ENCODE results near the gene MTCP1.

The MTCP1 gene

DNA sequence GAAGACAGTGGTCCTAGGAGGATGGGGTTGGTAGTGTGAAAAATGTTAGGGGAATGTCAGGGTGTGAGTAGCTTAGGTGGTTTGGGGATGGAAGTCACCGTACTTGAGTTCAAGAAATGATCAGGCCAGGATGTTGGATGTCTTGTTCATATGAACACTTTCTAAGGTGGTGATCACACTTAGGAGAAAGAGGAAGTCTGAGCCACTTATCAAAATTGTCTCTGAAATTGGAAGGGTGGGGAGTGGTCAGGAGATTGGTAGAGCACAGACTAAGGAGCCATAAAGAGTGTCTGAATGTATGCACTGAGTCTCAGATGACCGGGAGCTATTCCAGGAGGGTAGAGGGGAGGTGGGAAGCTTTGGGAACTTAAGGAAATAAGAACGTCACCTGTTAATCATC lies 17.3 kb downstream of the MTCP1 start:
- TF ChIP-seq SIN3A (IDR thresholded peaks at IDR 0.05; ENCODE audit: borderline replicate concordance, insufficient read depth, low read length) (no peak), FOXP2 (optimal IDR thresholded peaks at IDR 0.05; ENCODE audit: borderline replicate concordance, extremely low read depth, extremely low read length, insufficient read depth) (no peak), REST (IDR thresholded peaks at IDR 0.05; ENCODE audit: insufficient read depth in 1 of 2, low read depth in 2 of 2, low read length in 2 of 2) (no peak), POLR2AphosphoS5 (IDR thresholded peaks at IDR 0.05; ENCODE audit: low read depth, low read length) (no peak), TAF1 (IDR thresholded peaks at IDR 0.05; ENCODE audit: borderline replicate concordance, insufficient read depth, low read length) (no peak)

DNA sequence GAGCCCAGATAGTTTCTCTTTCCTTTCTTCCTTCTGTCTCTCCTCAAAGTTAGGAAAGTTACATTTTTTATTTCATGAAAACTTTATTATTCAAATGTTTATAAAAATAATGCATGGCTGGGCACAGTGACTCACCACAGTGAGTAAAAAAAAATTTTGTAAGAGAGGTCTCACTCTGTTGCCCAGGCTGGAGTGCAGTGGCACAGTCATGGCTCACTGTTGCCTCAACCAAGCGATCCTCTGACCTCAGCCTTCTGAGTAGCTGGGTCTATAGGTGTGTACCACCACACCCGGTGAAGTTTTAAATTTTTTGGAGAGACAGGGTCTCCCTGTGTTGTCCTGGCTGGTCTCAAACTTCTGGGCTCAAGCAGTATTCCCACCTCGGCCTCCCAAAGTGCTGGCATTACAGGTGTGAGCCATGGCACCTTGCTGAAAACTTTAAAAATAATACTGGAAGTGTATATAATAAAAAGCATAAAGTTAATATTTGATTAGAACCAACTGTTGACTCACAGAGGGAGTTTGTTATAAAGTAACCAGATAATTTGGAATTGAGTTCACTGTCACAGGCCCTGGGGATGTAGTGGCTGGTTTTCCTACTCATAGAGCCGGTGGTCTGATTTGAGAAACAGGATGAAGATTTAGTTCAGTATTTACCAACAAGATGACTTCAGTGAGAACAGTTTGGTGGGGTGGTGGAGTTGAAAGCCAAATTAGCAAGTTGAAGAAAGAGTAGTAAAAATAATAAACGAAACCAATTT lies 18.0 kb downstream of the MTCP1 start:
- TF ChIP-seq REST (IDR thresholded peaks at IDR 0.05; ENCODE audit: insufficient read depth in 1 of 2, low read depth in 2 of 2, low read length in 2 of 2): no peak

- TF ChIP-seq POLR2AphosphoS5 (IDR thresholded peaks at IDR 0.05; ENCODE audit: low read depth, low read length) (no peak), FOXP2 (optimal IDR thresholded peaks at IDR 0.05; ENCODE audit: borderline replicate concordance, extremely low read depth, extremely low read length, insufficient read depth) (no peak), TAF1 (IDR thresholded peaks at IDR 0.05; ENCODE audit: borderline replicate concordance, insufficient read depth, low read length) (no peak), SIN3A (IDR thresholded peaks at IDR 0.05; ENCODE audit: borderline replicate concordance, insufficient read depth, low read length) (no peak), REST (IDR thresholded peaks at IDR 0.05; ENCODE audit: insufficient read depth in 1 of 2, low read depth in 2 of 2, low read length in 2 of 2) (no peak)
Measured at GRCh38 chrX:155048977-155049619, 21.8 kb downstream of the MTCP1 start.

DNA sequence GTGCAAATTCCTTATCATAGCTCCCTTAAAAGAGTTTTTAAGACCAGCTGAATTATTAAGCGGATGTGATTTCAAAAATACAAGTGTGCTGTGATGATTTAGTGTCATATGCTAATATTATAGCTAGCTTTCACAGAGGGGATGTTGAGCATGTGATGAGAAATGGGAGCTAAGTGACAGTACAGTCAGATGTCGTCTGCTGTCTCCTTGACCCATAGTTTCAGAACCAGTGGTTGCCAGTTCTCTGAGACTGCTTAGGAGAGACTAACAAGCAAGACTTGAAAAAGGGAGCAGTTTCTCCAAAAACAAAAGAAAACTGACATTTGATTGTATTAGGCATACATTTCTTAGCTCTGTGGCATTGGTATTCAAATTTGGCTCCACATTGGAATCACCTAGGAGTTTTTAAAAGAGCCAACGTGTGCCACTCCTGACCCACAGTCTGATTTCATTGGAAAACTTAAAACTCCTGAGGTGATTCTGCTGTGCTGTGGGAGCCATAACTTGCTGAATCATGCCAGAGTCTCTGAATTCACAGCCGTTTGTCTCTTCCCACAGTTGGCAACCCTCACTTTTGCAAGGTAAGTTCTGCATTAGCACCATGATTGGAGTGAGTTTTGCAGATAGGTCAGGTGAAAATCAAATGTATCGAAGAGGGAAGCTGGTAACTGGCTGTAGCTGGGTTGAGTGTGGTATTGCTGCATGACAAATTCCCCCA lies 24.0 kb downstream of the MTCP1 start:
- TF ChIP-seq REST (IDR thresholded peaks at IDR 0.05; ENCODE audit: insufficient read depth in 1 of 2, low read depth in 2 of 2, low read length in 2 of 2) (no peak), SIN3A (IDR thresholded peaks at IDR 0.05; ENCODE audit: borderline replicate concordance, insufficient read depth, low read length) (no peak), FOXP2 (optimal IDR thresholded peaks at IDR 0.05; ENCODE audit: borderline replicate concordance, extremely low read depth, extremely low read length, insufficient read depth) (no peak), POLR2AphosphoS5 (IDR thresholded peaks at IDR 0.05; ENCODE audit: low read depth, low read length) (no peak), TAF1 (IDR thresholded peaks at IDR 0.05; ENCODE audit: borderline replicate concordance, insufficient read depth, low read length) (no peak)

Data from PFSK-1 (cell line).